ENCODE measurements around the gene SMLR1.

GRCh38 chr6:130847001-130847910 lies 20.1 kb downstream of the SMLR1 start:
- TF ChIP-seq CTCF (IDR thresholded peaks at IDR 0.05) (no peak), POLR2A (IDR thresholded peaks at IDR 0.05) (no peak)
